GM06990 (cell line): ENCODE data around the gene SYT7.

ENCODE experiments used
- DNase-seq: peaks from one replicate; pipeline ENCODE4 v3.0.0-alpha.2; 2011; ENCODE audit not compliant: insufficient read length; ENCODE audit errors: extremely low read depth
- H3K27me3 ChIP-seq: replicated peaks from 2 replicates; pipeline ENCODE4 v1.6.0; 2011; ENCODE audit warnings: low read length; ENCODE audit not compliant: control insufficient read depth, insufficient read depth
- H3K36me3 ChIP-seq: 2 replicates; pipeline ENCODE4 v1.5.1; 2011; ENCODE audit warnings: low read length; ENCODE audit not compliant: control insufficient read depth, insufficient read depth
- H3K4me3 ChIP-seq: replicated peaks from 2 replicates; pipeline ENCODE4 v1.5.1; 2011; ENCODE audit warnings: low read depth, mild to moderate bottlenecking, control low read depth, low read length
- CTCF ChIP-seq: IDR thresholded peaks from 2 replicates; pipeline ENCODE4 v1.5.1; 2011; ENCODE audit warnings: low read length, control low read depth, mild to moderate bottlenecking, inconsistent platforms; ENCODE audit not compliant: insufficient read depth, poor library complexity, severe bottlenecking

The SYT7 gene

GRCh38 chr11:61509043-61510029 is 71.5 kb downstream of the SYT7 start:
- DNase-seq = peak; percentile 84
- peak; percentile 47 for TF ChIP-seq CTCF
- H3K4me3 ChIP-seq = peak overlapping the region; percentile 8; the same call in 1 of the 2 replicates
- H3K36me3 ChIP-seq = no peaks in the 10 kb centered on the region
- peaks cover 3% of the 10 kb centered on the region for H3K27me3 ChIP-seq

GRCh38 chr11:61507962-61508861 is 72.7 kb downstream of the SYT7 start, which contains the start of gene LRRC10B:
LRRC10B (plus strand) TSS chr11:61508749; CDS start chr11:61508999, 250 bp downstream.
- H3K4me3 ChIP-seq = peak within 1 kb of the TSS; percentile 8; the same call in 1 of the 2 replicates
- no peak for DNase-seq
- no peaks in the 10 kb centered on the region for H3K36me3 ChIP-seq
- peaks cover 3% of the 10 kb centered on the region for H3K27me3 ChIP-seq
- TF ChIP-seq CTCF = no peak

GRCh38 chr11:61507012-61507768 is 73.7 kb downstream of the SYT7 start:
- no peak for DNase-seq
- Histone ChIP-seq H3K27me3 (peaks cover 3% of the 10 kb centered on the region), H3K4me3 (no peak overlapping the region), H3K36me3 (no peaks in the 10 kb centered on the region)
- TF ChIP-seq CTCF = no peak

- TF ChIP-seq CTCF = no peak
- no peak for DNase-seq
- H3K36me3 ChIP-seq = no peaks in the 10 kb centered on the region
- H3K27me3 ChIP-seq = peaks cover 3% of the 10 kb centered on the region
- H3K4me3 ChIP-seq = no peak overlapping the region
Observed at GRCh38 chr11:61505640-61506155, 75.2 kb downstream of the SYT7 start.

- peaks cover 3% of the 10 kb centered on the region for H3K27me3 ChIP-seq
- no peak for TF ChIP-seq CTCF
Observed at GRCh38 chr11:61505106-61505505, 75.8 kb downstream of the SYT7 start.

More at GRCh38 chr11:61505106-61505505, 75.8 kb downstream of the SYT7 start:
- Histone ChIP-seq H3K36me3 (no peaks in the 10 kb centered on the region), H3K4me3 (no peak overlapping the region)
- no peak for DNase-seq
